ENCODE results near the gene PLPP1.

Gene PLPP1

DNA sequence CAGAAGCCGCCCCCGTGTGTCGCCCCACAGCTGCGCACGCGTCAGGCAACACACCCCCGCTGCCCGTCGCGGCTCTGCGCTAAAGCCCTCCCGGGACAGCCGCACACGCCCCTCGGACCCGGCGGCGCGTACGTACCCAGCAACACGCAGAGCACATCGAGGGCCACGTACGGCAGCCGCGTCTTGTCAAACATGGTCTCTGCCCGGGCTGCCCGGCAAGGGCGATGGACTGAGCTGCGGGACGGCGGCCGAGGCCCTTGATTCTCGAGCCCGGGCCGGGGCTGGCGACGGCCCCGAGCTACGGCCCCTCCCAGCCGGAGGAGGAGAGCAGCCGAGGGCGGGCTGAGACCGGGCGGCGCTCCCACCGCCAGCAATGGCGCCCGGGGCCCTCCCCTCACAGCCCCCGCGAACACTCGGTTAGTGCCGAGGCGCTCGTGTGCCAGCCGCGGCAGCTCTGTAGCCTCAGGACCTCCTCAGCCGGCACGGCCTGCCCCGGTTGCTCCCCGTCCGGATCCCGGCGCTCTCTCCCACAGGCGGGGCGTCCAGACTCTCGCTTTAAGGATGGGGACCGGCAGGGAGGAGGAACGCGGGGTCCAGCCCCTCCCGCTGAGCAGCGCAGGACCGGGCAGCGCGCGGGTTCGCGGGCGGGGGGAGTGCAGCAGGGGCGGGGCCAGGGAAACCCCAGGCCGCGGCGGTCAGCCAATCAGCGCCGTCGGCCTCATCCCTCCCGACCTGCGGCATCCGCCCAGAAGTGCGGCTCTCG, at the start of gene PLPP1:
Gene PLPP1, minus strand, starts transcription at position 529 of the 763 bp plus-strand sequence. Its CDS starts 335 bp downstream, at position 194.
- peak; percentile 91 for DNase-seq

DNA sequence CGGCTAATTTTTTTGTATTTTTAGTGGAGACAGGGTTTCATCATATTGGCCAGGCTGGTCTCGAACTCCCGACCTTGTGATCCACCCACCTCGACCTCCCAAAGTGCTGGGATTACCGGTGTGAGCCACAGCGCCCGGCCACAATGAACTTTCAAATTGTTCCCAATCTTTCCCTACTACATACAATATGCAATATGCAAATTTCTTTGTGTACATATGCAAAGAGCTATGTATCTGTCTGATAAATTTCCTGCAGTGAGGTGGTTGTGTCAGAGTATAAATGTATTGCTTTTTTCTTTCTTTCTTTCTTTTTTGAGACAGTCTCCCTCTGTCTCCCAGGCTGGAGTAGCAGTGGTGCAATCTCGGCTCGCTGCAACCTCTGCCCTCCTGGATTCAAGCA, 48.8 kb upstream of the PLPP1 start:
- no peak for DNase-seq

DNA sequence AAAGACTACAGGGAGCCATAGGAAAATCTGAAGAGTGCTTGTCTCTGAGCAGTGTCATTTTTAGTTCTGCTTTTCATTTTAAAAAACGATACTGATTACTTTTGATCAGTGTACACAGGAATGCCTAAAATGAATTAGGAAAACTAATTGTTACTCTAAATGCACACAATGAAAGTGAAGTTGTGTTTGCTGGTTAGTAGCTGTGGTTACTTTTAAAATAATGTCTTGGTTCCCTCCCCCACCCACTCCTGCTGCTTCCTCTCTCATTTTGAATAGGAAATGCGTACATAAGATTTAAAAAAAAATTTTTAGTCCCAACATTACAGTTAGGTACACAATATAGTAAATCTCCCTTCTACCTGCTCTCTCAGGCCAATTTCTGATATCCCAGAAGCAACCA, 47.5 kb upstream of the PLPP1 start:
- no peak for DNase-seq

DNA sequence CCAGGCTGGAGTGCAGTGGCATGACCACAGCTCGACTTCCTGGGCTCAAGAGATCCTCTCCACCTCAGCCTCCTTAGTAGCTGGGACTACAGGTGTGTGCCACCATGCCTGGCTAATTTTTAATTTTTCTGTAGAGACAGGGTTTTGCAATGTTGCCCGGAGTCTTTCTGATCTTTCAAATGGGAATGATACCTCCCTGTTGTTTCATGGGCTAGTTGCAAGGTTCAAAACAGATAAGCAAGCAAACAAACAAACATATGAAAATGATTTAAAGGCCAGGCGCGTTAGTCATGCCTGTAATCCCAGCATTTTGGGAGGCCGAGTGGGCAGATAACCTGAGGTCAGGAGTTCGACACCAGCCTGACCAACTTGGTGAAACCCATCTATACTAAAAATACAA, 45.3 kb upstream of the PLPP1 start:
- no peak for DNase-seq

DNA sequence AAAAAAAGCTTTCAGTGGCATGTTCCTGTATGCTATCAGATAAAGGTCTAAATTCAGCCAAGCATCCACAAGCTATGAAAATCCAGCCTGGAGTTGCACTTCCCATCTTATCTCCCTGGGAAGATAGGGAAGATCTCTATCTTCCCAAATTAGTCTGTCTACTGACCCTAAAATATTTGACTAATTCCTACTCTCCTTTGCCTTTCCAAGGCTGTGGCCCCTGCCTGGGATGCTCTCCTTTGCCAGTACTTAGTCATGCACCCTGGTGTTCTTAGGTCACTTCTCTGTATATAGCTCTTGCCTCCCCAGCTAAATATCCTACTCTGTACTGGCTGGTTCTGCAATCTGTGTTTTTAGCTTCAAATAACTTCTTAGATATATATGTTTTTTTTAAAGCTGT, 44.0 kb upstream of the PLPP1 start:
- DNase-seq, result no peak

DNA sequence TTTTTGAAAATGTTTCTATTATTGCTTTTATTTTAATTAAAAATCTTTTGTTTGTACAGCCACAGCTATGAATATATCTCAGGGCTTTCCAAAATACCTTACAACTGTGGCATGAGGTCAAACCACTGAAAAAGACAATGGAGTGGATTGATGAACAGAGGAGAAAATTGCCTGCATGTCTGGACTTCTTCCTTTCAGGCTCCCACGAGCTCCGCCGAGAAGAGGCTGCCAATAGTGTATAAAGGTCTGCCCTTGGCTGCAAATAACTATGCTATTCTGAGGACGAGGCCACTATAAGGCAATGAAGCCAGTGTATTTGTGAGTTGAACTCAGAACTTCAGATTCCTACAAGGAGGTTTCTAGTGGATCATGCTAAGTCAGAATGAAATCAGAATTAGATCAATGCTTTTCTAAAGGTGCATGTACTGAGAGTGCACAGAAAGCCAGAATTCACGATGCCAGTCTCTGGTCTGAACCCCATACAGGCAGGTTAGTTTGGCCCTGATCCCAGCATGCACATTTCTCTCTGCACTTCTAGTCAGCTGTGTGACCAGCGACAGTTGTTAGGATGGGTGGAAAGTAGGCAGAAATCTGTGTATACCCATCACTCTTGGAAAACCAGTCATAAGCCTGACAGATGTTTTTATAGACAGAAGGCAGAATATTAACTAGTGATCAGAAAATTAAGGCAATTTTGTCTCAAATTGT, 42.7 kb upstream of the PLPP1 start:
- DNase-seq, result no peak

DNA sequence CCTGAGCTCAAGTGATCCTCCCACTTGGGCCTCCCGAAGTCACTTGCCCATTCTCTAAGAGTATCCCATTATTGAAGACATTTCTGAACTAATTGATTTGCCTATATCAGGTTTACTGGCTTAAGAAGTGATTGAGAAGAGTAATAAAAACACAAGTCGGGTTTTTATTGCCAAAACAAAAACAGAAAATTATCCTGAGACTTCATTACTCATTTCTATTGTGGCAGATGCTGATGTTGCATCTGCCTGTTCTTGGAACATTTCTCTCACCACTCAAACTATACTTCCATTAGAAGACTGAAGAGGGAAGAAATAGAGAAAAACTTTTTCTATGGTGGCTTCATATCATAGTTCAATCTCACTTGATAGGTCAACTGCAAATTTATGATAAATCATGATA, 41.9 kb upstream of the PLPP1 start:
- DNase-seq, result no peak

DNA sequence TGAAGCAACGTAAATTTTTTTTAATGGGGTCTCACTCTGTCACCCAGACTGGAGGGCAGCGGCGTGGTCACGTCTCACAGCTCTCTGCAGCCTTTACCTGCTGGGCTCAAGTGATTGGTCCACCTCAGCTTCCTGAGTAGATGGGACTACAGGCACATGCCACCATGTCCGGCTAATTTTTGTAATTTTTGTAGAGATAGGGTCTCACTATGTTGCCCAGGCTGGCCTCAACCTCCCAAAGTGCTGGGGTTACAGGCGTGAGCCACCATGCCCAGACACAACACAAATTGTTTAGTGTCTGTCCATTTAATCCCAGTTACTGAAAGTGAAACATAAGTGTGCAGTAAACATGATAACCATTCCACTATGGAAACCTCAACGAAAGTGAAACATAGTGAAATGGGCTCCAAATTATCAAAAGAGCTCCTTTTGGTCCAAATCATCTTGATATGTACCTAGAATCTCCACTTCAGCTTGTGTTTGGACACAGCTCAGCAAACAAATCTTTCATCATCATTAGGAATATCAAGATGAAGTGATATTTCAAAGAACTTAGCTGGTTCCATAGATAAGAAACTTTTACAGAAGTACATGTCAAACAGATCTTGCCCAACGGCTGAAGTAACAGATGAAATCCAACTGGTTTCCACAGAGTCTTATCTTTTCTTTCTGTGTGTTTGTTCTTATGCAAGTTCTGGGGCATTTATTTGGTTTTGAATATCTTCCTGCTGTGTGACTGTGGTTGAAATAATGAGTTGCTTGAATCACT, 41.2 kb upstream of the PLPP1 start:
- DNase-seq, result no peak

DNA sequence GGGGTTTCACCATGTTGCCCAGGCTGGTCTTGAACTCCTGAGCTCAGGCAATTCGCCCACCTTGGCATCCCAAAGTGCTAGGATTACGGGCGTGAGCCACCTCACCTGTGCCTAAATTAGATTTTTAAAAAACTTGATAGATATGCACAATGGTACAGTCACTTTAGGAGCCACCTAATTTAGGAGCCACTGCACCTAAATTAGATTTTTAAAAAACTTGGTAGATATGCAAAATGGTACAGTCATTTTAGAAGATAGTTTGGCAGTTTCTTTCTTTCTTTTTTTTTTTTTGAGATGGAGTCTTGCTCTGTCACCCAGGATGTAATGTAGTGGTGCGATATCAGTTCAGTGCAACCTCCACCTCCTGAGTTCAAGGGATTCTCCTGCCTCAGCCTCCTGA, 37.8 kb upstream of the PLPP1 start:
- DNase-seq, result no peak

DNA sequence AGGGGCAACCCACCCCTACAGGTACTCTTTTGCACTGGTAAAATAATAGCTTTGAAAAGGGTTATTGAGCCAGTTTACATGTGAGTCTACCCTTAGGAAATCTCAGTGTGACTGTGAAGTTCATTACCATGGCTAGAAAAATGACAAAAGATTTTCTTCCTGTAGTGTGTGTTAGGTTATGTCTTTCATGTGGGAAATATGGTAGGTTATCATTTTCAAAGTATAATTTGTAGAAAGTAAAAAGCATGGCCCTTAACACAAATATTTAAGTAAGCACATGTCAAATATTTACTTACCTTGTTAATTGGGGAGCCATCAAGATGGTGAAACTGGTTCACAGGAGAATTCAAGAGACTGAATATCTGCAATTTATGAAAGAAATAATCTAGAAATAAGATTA, 37.3 kb upstream of the PLPP1 start:
- DNase-seq, result no peak

DNA sequence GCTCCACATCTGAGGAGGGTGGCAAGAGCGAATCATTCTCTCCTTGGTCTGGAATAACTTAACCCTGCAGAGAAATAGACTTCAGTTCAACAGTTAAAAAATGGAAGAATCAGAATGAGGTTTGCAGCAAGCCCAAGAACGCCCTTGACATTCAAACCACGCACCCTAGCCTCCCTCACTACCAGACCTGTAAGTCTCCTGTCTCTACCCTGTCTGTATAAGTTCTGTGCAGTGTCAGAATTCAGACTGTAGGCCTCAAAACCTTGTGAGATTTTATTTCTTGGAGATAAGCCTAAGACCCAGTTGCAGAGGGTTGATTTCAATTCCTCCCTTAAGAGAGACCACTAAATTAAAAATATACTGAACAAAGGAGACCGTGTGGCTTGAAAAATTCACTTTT, 35.8 kb upstream of the PLPP1 start:
- DNase-seq, result no peak

DNA sequence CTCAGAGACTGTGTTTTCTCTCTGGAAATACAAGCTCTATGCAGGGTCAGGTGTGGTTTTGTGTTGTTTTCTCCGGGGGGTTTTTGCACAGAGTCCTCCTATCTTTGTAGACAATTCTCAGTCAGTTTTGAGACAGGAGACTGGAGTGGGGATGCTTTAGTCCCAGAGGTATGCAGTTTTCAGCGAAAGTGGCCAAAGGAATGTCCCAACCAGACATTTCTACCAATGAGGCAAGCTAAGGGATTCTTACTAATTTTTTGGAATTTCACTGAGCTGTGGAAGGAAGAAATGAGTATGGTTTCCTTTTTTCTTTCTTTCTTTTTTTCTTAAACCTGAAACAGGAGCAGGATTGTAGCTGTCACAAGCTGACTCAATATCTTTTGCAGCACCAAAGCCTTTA, 35.3 kb upstream of the PLPP1 start:
- peak; percentile 45 for DNase-seq

DNA sequence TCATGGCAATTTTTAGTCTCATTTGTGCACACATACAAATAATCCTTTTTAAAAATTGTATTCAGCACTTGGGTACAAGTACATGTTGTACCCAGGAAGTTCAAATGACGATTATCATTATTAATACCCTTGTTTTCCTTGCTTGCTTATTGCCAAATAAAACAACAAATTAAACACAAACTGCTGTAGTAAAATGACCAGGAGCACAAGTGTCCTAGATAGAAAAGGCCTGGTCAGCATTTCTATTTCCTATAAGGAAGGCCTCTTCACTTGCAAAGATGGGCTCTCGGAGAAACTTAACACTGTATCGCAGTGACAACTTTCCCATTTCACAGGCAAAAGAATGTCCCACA, 34.7 kb upstream of the PLPP1 start:
- no peak for DNase-seq

DNA sequence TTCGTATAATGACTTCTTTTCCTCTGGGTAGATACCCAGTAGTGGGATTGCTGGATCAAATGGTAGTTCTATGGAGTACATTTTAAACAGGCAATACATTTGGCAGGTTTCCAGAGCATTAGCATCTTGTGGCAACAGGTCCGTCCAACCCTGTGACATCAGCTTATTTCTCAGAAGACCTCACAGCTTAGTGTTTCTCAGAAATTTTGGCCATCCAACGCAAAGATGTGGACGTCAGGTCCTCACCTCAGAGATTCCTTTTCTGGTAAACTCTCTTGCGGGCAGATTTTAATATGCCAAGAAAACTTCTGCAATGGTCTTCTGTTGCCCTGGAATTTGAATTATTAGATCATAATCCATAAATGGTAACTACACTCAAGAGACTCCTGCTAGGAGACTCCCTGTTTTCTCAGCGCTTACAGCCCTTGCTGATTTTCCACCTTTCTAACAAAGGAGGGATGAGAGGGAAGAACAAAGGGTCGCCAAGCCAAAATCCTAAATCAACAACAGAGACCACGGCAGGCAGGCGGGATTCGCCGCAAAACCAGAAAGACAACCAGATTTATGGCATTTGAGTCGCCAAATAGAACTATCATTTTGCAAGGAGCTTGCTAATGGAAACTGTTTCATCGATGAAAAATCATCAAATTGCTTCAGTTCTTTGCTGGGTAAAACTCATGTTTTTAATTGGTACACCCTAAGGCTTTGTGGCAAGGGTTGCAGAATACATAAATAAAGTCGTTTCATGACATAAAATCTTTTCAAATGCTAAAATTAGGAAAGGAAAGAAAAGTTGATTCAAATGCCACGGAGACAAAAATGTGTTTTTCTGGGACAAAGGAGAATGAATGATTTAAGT, 34.1 kb upstream of the PLPP1 start:
- DNase-seq, result no peak

DNA sequence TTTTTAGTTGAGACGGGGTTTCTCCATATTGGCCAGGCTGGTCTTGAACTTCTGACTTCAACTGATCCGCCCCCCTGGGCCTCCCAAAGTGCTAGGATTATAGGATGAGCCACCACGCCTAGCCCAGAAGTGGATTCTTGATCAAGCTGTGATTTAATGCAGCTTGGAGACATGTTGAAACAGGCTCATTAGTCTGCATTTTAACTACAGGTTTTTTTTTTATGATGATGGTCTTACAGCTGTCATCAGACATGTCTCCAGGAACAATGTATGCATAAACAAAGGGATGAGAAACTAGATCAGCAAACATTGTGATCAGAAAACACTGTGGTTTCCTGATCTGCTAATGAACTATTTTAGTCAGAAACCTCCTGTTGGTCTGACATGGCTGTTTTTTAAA, 30.0 kb upstream of the PLPP1 start:
- no peak for DNase-seq

DNA sequence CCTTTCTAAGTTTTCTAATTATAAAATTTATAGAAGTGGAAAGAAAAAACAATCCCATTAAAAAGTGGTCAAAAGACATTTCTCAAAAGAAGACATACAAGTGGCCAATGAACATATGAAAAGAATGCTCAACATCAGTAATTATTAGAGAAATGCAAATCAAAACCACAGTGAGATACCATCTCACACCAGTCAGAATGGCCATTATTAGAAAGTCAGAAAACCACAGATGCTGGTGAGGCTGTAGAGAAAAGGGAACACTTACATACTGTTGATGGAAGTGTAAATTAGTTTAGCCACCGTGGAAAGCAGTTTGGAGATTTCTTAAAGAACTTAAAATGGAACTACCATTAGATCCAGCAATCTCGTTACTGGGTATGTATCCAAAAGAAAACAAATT, 23.7 kb upstream of the PLPP1 start:
- no peak for DNase-seq

DNA sequence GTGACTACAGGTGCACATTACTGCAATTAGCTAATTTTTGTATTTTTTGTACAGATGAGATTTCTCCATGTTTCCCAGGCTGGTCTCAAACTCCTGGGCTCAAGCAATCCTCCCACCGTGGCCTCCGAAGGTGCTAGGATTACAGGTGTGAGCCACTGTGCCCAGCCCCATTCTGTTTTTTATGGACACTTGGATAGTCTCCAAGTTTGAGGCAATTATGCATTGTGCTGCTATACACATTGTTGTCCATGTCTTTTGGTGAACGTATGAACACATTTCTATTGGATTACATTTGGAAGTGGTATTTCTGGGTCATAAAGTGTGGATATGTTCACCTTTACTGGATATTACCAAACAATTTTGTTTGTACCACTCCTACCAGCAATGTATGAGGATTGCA, 22.4 kb upstream of the PLPP1 start:
- DNase-seq, result no peak

DNA sequence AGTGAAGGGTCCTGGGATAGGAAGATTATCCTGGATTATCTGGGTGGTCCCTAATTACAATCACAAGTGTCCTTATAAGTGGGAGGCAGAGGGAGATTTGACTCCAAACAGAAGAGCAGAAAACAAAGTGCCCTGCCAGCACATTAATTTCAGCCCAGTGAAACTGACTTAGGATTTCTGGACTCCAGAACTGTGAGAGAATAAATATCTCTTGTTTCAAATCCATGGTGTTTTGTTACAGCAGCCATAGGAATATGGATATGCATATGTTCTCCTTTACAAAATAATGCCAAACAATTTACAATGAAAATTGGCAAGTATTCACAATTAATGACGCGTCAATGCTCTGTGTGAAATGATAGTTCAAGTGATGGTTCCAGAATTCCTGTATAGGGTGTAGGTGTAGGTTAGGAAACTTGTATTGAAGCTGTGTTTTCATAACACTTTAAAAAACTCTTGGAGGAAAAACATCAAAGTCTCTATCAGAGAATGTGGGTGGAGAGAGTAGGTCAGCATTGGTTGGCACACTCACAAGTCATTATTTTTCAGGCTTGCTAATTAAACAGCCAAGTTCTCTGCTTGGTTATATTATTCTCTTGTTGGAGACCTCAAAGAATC, 19.9 kb upstream of the PLPP1 start:
- no peak for DNase-seq

DNA sequence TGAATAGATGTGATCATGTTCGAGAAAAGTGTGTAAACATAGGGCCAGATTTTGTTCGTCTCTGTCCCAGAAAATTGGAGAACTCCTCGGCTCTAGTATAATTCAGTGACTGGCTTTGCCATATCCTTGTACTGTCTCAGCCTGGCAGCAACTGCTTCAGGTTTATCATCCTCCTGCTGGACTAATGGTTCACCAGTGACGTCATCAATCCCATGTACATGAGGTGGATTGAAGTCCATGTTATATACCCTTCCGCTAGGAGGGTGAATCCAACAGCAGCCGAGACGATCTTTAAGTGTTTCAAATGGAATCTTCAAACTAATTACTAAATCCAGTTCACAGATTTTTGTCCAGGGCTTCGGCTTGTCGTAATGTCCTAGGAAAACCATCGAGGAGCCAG, 17.1 kb upstream of the PLPP1 start:
- DNase-seq, result no peak

DNA sequence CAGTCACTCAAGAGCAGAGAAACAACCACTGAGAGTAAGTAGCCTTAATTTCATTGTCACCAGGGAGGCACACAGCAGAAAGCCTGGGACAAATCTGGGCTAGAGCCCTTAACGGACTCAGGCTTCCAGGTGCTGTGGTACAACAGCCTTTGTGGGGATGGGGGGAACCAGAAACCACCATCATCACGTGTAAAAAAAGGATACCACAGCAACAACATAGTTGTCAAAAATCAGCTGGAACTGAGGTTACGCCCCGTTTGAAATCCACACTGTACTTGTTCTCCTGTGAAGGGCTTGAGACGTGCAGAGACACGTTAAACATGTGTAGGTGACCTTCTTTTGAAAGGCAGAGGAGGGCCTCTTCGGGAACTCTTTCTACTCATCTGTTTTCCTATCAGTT, 16.6 kb upstream of the PLPP1 start:
- no peak for DNase-seq

DNA sequence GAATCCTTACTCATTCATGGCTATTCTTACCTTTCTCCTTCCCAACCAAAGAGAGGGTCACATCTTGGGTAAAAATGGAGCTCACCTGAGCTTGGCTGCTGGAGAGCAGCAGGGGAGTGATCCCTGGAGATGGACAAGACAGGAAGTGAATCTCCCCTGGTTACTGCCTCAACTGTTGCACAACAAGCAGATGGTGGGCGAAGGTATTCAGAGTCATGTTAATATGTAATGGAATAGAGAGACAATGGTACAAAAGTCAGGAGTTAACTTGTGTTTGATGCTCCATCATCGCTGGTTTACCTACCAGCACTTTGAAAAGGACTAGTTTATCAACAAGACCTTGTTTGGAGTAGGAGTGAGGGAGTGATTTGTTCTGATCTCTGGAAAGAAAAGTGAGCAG, 13.0 kb upstream of the PLPP1 start:
- no peak for DNase-seq

DNA sequence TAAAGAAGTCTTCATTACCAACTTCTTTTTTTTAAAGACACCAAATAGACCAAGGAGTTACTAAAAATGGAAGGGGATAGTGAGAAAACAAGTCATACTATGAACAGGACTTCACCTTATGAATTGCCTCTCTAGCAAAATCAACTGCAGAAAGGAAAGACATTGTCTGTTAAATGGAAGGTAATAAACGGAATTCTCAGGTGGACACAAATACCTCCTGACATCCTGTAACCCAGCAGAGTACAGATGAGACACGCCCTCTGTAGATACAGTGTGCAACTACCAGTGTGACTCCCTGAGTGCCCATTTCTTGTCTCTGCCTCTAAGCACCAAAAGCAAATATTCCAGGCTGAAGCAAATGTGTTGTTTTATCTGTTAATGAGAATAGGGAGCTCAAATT, 12.2 kb upstream of the PLPP1 start:
- DNase-seq, result no peak

DNA sequence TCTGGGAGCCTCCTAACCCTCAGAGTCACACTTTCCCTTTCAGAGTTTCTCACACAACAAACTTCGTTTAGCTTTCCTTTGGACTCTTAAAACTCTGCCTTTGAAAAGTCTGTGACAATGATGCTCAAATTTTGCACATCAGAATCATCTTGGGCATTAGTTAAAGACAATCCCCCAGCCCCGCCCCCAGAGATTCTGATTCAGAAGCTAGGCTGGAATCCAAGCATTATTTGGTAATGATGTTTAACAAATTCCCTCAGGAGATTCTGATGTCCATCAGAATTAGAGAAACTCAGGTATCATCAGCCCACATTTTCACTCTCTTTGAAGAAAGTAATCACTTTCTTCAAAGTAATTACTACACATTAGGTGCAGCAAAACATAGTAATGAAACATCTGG, 9.6 kb upstream of the PLPP1 start:
- DNase-seq, result peak; percentile 43

Data from EL (cell line).